ENCODE measurements around the gene ZNF562.

Gene ZNF562

DNA sequence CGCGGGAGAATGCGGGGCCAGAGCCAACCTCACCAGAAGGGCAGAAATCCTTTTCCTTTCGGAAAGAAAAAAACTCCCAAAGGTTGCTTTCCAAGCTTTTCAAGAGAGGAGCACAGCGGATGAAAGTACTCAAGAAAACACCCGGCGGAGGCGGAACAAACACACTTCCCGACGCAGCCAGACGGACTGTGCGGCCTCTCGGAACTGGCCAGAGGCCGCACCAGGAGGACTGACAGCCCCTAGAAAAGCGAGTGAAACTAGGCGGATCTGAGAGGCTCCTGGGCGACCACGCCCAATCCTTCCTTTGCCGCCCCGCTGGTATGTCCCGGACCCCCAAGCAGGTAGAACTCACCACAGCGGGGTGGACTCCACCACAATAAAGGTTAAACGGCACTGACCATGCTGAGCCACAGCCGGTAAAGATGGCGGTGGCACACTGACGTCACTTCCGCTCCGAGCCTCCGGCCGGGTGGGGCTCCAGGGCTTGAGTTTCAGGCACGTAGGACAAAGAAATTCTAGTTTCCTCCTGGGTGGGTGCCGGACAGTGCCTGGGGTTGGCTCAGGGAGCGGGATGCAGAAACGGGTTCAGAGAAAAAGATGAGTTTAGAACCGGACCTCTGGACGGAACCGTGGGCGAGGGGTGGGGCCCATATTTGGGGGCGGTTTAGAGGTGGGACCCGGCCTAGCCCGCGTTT is at the start of gene ZNF562:
Gene ZNF562, minus strand, starts transcription at position 438 of the 695 bp plus-strand sequence. CDS start 14,356 bp downstream, outside the sequence.
- no peaks in the 10 kb centered on the region for H3K4me1 Mint-ChIP-seq
- no peaks in the 10 kb centered on the region for H3K27me3 Mint-ChIP-seq (ENCODE audit: low read depth)
- H3K36me3 Mint-ChIP-seq (ENCODE audit: low read depth), result peaks cover 67% of the 10 kb centered on the region
- H3K9me3 Mint-ChIP-seq, result peaks cover 55% of the 10 kb centered on the region
- peak within 1 kb of the TSS; percentile 91 to 97 (median 95) for H3K4me3 Mint-ChIP-seq
- H3K27ac Mint-ChIP-seq, result peak within 1 kb of the TSS; percentile 99 to 100 (median 100)
- TF ChIP-seq, protein P1, sequence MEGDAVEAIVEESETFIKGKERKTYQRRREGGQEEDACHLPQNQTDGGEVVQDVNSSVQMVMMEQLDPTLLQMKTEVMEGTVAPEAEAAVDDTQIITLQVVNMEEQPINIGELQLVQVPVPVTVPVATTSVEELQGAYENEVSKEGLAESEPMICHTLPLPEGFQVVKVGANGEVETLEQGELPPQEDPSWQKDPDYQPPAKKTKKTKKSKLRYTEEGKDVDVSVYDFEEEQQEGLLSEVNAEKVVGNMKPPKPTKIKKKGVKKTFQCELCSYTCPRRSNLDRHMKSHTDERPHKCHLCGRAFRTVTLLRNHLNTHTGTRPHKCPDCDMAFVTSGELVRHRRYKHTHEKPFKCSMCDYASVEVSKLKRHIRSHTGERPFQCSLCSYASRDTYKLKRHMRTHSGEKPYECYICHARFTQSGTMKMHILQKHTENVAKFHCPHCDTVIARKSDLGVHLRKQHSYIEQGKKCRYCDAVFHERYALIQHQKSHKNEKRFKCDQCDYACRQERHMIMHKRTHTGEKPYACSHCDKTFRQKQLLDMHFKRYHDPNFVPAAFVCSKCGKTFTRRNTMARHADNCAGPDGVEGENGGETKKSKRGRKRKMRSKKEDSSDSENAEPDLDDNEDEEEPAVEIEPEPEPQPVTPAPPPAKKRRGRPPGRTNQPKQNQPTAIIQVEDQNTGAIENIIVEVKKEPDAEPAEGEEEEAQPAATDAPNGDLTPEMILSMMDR (IDR thresholded peaks at IDR 0.05; ENCODE audit: unreplicated experiment in 3 of 3), result no peak

GRCh38 chr19:9724157-9724556 is 49.3 kb upstream of the ZNF562 start:
- no peak overlapping the region for H3K4me3 Mint-ChIP-seq
- no peak overlapping the region for H3K27ac Mint-ChIP-seq
- TF ChIP-seq, protein P1 (IDR thresholded peaks at IDR 0.05; ENCODE audit: unreplicated experiment in 3 of 3), result no peak
- no peaks in the 10 kb centered on the region for H3K4me1 Mint-ChIP-seq
- H3K9me3 Mint-ChIP-seq, result peaks cover 15% of the 10 kb centered on the region
- no peaks in the 10 kb centered on the region for H3K36me3 Mint-ChIP-seq (ENCODE audit: low read depth)
- H3K27me3 Mint-ChIP-seq (ENCODE audit: low read depth), result peaks cover 11% of the 10 kb centered on the region

DNA sequence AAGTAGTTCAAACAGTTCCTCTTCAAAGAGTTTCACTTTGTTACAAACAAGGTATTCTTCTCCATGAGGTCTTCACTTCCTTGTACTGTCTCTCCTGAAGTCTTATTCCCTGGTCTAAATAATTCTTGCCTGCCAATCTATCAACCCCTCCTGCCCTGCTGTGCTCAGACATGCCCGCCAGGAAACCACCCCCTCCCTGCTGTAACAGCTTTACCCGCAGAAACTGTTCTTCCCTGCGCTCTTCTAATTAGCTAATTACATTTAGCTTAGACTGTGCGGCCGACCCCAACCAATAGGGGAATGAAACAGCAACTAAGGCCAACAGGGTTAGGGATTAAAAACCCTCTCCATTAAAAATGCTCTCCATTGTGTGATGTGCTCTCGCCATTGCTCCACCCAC is 47.0 kb upstream of the ZNF562 start:
- Mint-ChIP-seq H3K27me3 (ENCODE audit: low read depth) (peaks cover 16% of the 10 kb centered on the region), H3K27ac (no peak overlapping the region), H3K4me3 (no peak overlapping the region), H3K9me3 (peaks cover 15% of the 10 kb centered on the region), H3K4me1 (no peaks in the 10 kb centered on the region), H3K36me3 (ENCODE audit: low read depth) (no peaks in the 10 kb centered on the region)
- TF ChIP-seq, protein P1 (IDR thresholded peaks at IDR 0.05; ENCODE audit: unreplicated experiment in 3 of 3), result no peak

DNA sequence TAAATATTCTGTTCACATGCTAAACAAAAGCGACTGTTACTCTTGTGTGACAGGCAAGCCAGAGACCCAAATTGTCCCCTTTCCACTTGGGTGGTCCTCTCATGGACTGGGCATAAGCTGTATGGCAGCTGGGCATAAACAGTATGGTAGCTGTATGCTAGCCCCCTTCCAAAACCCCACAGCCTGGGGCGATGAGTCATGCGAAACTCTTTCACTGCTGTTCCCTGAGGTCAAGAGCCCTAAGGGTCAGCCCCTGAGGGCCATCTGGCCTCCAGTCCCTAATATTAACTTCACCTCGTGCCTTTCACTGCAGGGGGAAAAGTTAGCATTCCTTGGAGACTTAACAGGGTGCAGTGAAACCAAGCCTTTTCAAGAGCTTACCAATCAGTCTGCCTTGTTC is 45.6 kb upstream of the ZNF562 start:
- TF ChIP-seq, protein P1 (IDR thresholded peaks at IDR 0.05; ENCODE audit: unreplicated experiment in 3 of 3), result no peak
- no peaks in the 10 kb centered on the region for H3K36me3 Mint-ChIP-seq (ENCODE audit: low read depth)

GRCh38 chr19:9711815-9712214 is 36.9 kb upstream of the ZNF562 start:
- peaks cover 29% of the 10 kb centered on the region for H3K9me3 Mint-ChIP-seq
- H3K36me3 Mint-ChIP-seq (ENCODE audit: low read depth), result no peaks in the 10 kb centered on the region
- TF ChIP-seq, protein P1 (IDR thresholded peaks at IDR 0.05; ENCODE audit: unreplicated experiment in 3 of 3), result no peak
- no peaks in the 10 kb centered on the region for H3K4me1 Mint-ChIP-seq
- no peak overlapping the region for H3K27ac Mint-ChIP-seq
- H3K27me3 Mint-ChIP-seq (ENCODE audit: low read depth), result no peaks in the 10 kb centered on the region
- no peak overlapping the region for H3K4me3 Mint-ChIP-seq

More for the DNA sequence above, 45.6 kb upstream of the ZNF562 start:
- H3K4me3 Mint-ChIP-seq, result no peak overlapping the region
- H3K9me3 Mint-ChIP-seq, result peaks cover 15% of the 10 kb centered on the region
- no peaks in the 10 kb centered on the region for H3K4me1 Mint-ChIP-seq
- peaks cover 16% of the 10 kb centered on the region for H3K27me3 Mint-ChIP-seq (ENCODE audit: low read depth)
- no peak overlapping the region for H3K27ac Mint-ChIP-seq

- H3K4me3 Mint-ChIP-seq, result no peak overlapping the region
- H3K9me3 Mint-ChIP-seq, result peaks cover 29% of the 10 kb centered on the region
- no peaks in the 10 kb centered on the region for H3K36me3 Mint-ChIP-seq (ENCODE audit: low read depth)
- H3K27me3 Mint-ChIP-seq (ENCODE audit: low read depth), result no peaks in the 10 kb centered on the region
- TF ChIP-seq, protein P1 (IDR thresholded peaks at IDR 0.05; ENCODE audit: unreplicated experiment in 3 of 3), result no peak
- no peak overlapping the region for H3K27ac Mint-ChIP-seq
- no peaks in the 10 kb centered on the region for H3K4me1 Mint-ChIP-seq
Observed at GRCh38 chr19:9709305-9709704, 34.4 kb upstream of the ZNF562 start.

All from nephron (organoid).